Stimulated activated CD8-positive, alpha-beta memory T cell treated with anti-CD3 and anti-CD28 coated beads, Interleukin-4, amount 100 ng/mL, for 48 hours (primary cell): ENCODE measurements around the gene LRMDA.

Experiments
- DNase-seq: peaks from one replicate; pipeline ENCODE4 v3.0.0-alpha.2; 2020

LRMDA gene

GRCh38 chr10:75978213-75978612, 546.8 kb downstream of the LRMDA start:
- DNase-seq, result no peak

- no peak for DNase-seq
These were observed 549.1 kb downstream of the LRMDA start for GRCh38 chr10:75980419-75981002.

- no peak for DNase-seq
These were observed 551.4 kb downstream of the LRMDA start for GRCh38 chr10:75982611-75983369.

- DNase-seq, result no peak
These were observed 552.6 kb downstream of the LRMDA start for GRCh38 chr10:75984067-75984466.

GRCh38 chr10:75987616-75988015, 556.2 kb downstream of the LRMDA start:
- no peak for DNase-seq

- DNase-seq, result no peak
These were observed 563.1 kb downstream of the LRMDA start for GRCh38 chr10:75994357-75995040.

GRCh38 chr10:75995041-75995430, 563.6 kb downstream of the LRMDA start:
- no peak for DNase-seq

- no peak for DNase-seq
These were observed 564.3 kb downstream of the LRMDA start for GRCh38 chr10:75995720-75996119.

GRCh38 chr10:75999001-75999400, 567.6 kb downstream of the LRMDA start:
- no peak for DNase-seq

GRCh38 chr10:75999515-76000209, 568.2 kb downstream of the LRMDA start:
- DNase-seq, result no peak

GRCh38 chr10:76000550-76000949, 569.1 kb downstream of the LRMDA start:
- no peak for DNase-seq

- no peak for DNase-seq
These were observed 569.6 kb downstream of the LRMDA start for GRCh38 chr10:76001019-76001418.

- no peak for DNase-seq
These were observed 570.0 kb downstream of the LRMDA start for GRCh38 chr10:76001461-76001860.

- DNase-seq, result no peak
These were observed 570.9 kb downstream of the LRMDA start for GRCh38 chr10:76002262-76002854.

- DNase-seq, result no peak
These were observed 576.3 kb downstream of the LRMDA start for GRCh38 chr10:76007667-76008181.

- DNase-seq, result no peak
These were observed 578.1 kb downstream of the LRMDA start for GRCh38 chr10:76009531-76009930.

GRCh38 chr10:76010703-76011102, 579.3 kb downstream of the LRMDA start:
- DNase-seq, result no peak

GRCh38 chr10:76012716-76013327, 581.4 kb downstream of the LRMDA start:
- no peak for DNase-seq

GRCh38 chr10:76015245-76015644, 583.8 kb downstream of the LRMDA start:
- DNase-seq, result no peak

GRCh38 chr10:76017026-76017732, 585.8 kb downstream of the LRMDA start:
- no peak for DNase-seq

- DNase-seq, result no peak
These were observed 586.5 kb downstream of the LRMDA start for GRCh38 chr10:76017733-76018433.
